ENCODE data around the gene CD80. TPM values are rescaled to one million over a fixed set of nuclear protein-coding genes. Genes with fewer than 3 reads are reported as not detected.
"Not testable (repeated sequence)": the region's sequence is repeated elsewhere in the genome, so short reads cannot be mapped to it uniquely, and the experiment has no call there.

Gene CD80
- polyA plus RNA-seq, 1 of the 3 experiments (the other 2 are of a cell fraction) = not detected

DNA sequence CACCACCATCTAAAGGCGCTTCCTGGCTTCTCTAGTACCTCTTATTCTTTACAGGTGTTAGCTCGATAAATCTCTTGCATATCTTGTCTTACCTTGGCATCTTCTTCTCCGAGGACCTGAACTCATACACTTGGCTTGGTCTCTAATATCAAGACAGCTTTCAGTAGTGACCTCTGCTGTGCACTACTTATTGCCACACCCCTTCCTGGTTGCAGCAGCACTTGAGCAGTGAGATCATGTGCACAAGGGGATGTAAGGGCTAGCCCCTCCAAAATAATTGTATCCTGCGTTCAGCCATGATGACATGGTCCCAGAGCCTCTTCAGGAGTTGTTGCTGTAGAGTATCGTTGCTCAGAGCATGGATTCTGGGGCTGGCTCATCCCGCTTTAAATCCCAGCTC lies 37.0 kb upstream of the CD80 start (continued):
- TF ChIP-seq, protein P1, sequence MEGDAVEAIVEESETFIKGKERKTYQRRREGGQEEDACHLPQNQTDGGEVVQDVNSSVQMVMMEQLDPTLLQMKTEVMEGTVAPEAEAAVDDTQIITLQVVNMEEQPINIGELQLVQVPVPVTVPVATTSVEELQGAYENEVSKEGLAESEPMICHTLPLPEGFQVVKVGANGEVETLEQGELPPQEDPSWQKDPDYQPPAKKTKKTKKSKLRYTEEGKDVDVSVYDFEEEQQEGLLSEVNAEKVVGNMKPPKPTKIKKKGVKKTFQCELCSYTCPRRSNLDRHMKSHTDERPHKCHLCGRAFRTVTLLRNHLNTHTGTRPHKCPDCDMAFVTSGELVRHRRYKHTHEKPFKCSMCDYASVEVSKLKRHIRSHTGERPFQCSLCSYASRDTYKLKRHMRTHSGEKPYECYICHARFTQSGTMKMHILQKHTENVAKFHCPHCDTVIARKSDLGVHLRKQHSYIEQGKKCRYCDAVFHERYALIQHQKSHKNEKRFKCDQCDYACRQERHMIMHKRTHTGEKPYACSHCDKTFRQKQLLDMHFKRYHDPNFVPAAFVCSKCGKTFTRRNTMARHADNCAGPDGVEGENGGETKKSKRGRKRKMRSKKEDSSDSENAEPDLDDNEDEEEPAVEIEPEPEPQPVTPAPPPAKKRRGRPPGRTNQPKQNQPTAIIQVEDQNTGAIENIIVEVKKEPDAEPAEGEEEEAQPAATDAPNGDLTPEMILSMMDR (IDR thresholded peaks at IDR 0.05) = no peak
- TF ChIP-seq FOSL2 (IDR thresholded peaks at IDR 0.05; ENCODE audit: borderline replicate concordance, low read depth) (no peak), GATA2 (CRISPR knock-in tag; IDR thresholded peaks at IDR 0.05) (no peak)

DNA sequence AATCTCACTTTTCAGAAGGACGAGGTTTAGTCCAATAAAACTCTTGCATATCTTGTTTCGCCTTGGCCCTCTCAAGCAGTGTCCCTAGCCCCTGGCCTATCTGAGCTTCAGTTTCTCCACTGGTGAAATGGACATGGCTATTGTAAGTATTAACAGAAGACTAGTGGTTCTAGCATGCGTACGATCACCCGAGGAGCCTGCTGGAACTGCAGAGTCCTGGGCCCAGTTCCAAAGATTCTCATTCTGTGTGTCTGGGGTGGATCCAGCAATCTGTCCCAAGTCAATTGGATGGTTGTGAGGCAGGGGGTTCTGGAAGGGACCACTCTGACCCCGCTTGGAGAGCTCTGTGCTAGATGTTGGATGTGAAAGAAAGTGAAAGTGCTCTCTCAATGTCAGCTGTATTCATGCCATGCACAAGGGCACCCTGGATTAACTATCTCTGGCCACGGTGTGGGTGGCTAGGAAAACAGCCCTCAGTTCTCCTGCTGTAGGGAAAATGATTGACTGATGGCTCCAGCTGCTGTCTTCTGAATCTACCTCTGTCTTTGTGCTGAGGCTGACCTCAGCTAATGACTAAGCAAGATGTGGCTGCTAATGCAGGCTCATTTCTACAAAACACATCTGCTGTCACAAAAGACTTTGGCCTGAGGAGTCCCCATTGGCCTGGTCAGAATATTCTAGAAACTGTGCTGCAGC lies 36.4 kb upstream of the CD80 start:
- Histone ChIP-seq H2AFZ (ENCODE audit: low read depth) (peak overlapping the region; percentile 5; the same call in 1 of the 2 replicates), H3K4me2 (0 out of 2 replicates have a peak overlapping the region, but pooled peaks have one; percentile 40), H4K20me1 (ENCODE audit: insufficient read depth) (no peaks in the 10 kb centered on the region), H3K27me3 (ENCODE audit: insufficient read depth) (no peaks in the 10 kb centered on the region), H3K27ac (ENCODE audit: low read depth in 2 of 2, low read length in 1 of 2) (no peak overlapping the region), H3K79me2 (ENCODE audit: insufficient read depth) (no peaks in the 10 kb centered on the region), H3K9ac (no peak overlapping the region), H3F3A (replicated peaks; ENCODE audit: insufficient read depth) (no peaks in the 10 kb centered on the region), H3K4me3 (ENCODE audit: low read depth in 2 of 2, low read length in 1 of 2) (no peak overlapping the region), H3K4me1 (ENCODE audit: control insufficient read depth in 1 of 2, insufficient read depth in 2 of 2, low read depth in 1 of 2, low read length in 1 of 2) (peaks cover 0 to 20% of the 10 kb centered on the region in 2 experiments; a peak in 1 of 4 replicates), H3K9me2 (no peaks in the 10 kb centered on the region), H3K36me3 (replicated peaks in 1 of 2; ENCODE audit: control insufficient read depth in 1 of 2, insufficient read depth in 2 of 2, low read length in 1 of 2) (no peaks in the 10 kb centered on the region), H3K9me3 (no peaks in the 10 kb centered on the region)
- TF ChIP-seq, protein P2, sequence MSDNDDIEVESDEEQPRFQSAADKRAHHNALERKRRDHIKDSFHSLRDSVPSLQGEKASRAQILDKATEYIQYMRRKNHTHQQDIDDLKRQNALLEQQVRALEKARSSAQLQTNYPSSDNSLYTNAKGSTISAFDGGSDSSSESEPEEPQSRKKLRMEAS (IDR thresholded peaks at IDR 0.05; ENCODE audit: low read depth) = no peak
- TF ChIP-seq, protein P3, sequence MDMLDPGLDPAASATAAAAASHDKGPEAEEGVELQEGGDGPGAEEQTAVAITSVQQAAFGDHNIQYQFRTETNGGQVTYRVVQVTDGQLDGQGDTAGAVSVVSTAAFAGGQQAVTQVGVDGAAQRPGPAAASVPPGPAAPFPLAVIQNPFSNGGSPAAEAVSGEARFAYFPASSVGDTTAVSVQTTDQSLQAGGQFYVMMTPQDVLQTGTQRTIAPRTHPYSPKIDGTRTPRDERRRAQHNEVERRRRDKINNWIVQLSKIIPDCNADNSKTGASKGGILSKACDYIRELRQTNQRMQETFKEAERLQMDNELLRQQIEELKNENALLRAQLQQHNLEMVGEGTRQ (IDR thresholded peaks at IDR 0.05; ENCODE audit: borderline replicate concordance, low read depth, low read length) = no peak
- TF ChIP-seq FOXM1 (IDR thresholded peaks at IDR 0.05; ENCODE audit: low read depth) (no peak), RAD21 (IDR thresholded peaks at IDR 0.05; ENCODE audit: low read length) (no peak), FOXJ3 (CRISPR knock-in tag; IDR thresholded peaks at IDR 0.05) (no peak)
- TF ChIP-seq, protein P1 (IDR thresholded peaks at IDR 0.05) = no peak
- TF ChIP-seq, protein P4, sequence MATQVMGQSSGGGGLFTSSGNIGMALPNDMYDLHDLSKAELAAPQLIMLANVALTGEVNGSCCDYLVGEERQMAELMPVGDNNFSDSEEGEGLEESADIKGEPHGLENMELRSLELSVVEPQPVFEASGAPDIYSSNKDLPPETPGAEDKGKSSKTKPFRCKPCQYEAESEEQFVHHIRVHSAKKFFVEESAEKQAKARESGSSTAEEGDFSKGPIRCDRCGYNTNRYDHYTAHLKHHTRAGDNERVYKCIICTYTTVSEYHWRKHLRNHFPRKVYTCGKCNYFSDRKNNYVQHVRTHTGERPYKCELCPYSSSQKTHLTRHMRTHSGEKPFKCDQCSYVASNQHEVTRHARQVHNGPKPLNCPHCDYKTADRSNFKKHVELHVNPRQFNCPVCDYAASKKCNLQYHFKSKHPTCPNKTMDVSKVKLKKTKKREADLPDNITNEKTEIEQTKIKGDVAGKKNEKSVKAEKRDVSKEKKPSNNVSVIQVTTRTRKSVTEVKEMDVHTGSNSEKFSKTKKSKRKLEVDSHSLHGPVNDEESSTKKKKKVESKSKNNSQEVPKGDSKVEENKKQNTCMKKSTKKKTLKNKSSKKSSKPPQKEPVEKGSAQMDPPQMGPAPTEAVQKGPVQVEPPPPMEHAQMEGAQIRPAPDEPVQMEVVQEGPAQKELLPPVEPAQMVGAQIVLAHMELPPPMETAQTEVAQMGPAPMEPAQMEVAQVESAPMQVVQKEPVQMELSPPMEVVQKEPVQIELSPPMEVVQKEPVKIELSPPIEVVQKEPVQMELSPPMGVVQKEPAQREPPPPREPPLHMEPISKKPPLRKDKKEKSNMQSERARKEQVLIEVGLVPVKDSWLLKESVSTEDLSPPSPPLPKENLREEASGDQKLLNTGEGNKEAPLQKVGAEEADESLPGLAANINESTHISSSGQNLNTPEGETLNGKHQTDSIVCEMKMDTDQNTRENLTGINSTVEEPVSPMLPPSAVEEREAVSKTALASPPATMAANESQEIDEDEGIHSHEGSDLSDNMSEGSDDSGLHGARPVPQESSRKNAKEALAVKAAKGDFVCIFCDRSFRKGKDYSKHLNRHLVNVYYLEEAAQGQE (IDR thresholded peaks at IDR 0.05; ENCODE audit: low read depth, low read length) = no peak
- TF ChIP-seq, protein P5, sequence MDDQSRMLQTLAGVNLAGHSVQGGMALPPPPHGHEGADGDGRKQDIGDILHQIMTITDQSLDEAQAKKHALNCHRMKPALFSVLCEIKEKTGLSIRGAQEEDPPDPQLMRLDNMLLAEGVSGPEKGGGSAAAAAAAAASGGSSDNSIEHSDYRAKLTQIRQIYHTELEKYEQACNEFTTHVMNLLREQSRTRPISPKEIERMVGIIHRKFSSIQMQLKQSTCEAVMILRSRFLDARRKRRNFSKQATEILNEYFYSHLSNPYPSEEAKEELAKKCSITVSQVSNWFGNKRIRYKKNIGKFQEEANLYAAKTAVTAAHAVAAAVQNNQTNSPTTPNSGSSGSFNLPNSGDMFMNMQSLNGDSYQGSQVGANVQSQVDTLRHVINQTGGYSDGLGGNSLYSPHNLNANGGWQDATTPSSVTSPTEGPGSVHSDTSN (IDR thresholded peaks at IDR 0.05) = no peak
- TF ChIP-seq, protein P6, sequence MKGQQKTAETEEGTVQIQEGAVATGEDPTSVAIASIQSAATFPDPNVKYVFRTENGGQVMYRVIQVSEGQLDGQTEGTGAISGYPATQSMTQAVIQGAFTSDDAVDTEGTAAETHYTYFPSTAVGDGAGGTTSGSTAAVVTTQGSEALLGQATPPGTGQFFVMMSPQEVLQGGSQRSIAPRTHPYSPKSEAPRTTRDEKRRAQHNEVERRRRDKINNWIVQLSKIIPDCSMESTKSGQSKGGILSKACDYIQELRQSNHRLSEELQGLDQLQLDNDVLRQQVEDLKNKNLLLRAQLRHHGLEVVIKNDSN (IDR thresholded peaks at IDR 0.05; ENCODE audit: borderline replicate concordance, low read depth) = no peak
- POLR2A ChIA-PET = no interaction called here
- DNase-seq = no peak
- WGBS (ENCODE audit: low lambda C conversion rate) = 87% methylated on average over 7 of the region's 7 CpGs
- CTCF ChIA-PET = interaction anchor here (1.1 to 1.8 kb wide), 2 partner anchors 10 to 85 kb away, joined by 3 to 4 read pairs; no protein-coding TSS in a partner anchor

DNA sequence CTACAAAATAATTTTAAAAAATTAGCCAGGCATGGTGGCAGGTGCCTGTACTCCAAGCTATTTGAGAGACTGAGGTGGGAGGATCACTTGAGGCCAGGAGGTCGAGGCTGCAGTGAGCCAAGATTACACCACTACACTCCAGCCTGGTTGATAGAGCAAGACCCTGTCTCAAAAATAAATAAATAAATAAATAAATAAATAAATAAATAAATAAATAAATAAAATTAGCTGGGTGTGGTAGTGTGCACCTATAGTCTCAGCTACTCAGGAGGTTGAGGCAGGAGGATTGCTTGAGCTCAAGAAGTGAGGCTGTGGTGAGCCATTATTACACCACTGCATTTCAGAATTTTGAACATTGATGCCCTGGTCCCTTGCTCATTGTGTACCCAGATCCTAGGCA lies 35.5 kb upstream of the CD80 start:
- 29% methylated on average over 1 of the region's 1 CpG for WGBS (ENCODE audit: low lambda C conversion rate)
- POLR2A ChIA-PET; H3K27ac ChIP-seq (ENCODE audit: low read depth in 2 of 2, low read length in 1 of 2); DNase-seq; H3F3A ChIP-seq (replicated peaks; ENCODE audit: insufficient read depth); H3K9me3 ChIP-seq; H3K79me2 ChIP-seq (ENCODE audit: insufficient read depth); H3K27me3 ChIP-seq (ENCODE audit: insufficient read depth); H3K9ac ChIP-seq; H3K36me3 ChIP-seq (replicated peaks in 1 of 2; ENCODE audit: control insufficient read depth in 1 of 2, insufficient read depth in 2 of 2, low read length in 1 of 2); H2AFZ ChIP-seq (ENCODE audit: low read depth); H3K4me2 ChIP-seq; H3K4me3 ChIP-seq (ENCODE audit: low read depth in 2 of 2, low read length in 1 of 2); H3K9me2 ChIP-seq; H4K20me1 ChIP-seq (ENCODE audit: insufficient read depth): not testable (repeated sequence)
- peaks cover 0 to 12% of the 10 kb centered on the region in 2 experiments; a peak in 1 of 4 replicates for H3K4me1 ChIP-seq (ENCODE audit: control insufficient read depth in 1 of 2, insufficient read depth in 2 of 2, low read depth in 1 of 2, low read length in 1 of 2)
- CTCF ChIA-PET = interaction anchor here (1.8 kb wide), 1 partner anchor 86 kb away, joined by 4 read pairs; no protein-coding TSS in a partner anchor

All from SK-N-SH (cell line).